H1 (cell line): Measurements from ENCODE around the gene BRD1.

Experiments
- CBX5 ChIP-seq: fragments of 300-800, 300-1000 bp; sonication (generic); IDR thresholded peaks from 2 replicates; pipeline ENCODE4 v1.7.1; 2016; ENCODE audit warnings: antibody characterized with exemption, low read length, low read depth
- CBX8 ChIP-seq: fragments of 300-800, 300-1000 bp; sonication (generic); IDR thresholded peaks from 2 replicates; pipeline ENCODE4 v1.7.1; 2016; ENCODE audit warnings: low read depth, low read length, borderline replicate concordance
- CEBPB ChIP-seq: IDR thresholded peaks from 2 replicates; pipeline ENCODE4 v1.6.1; 2012; ENCODE audit warnings: low read depth, low read length
- FOSL1 ChIP-seq: IDR thresholded peaks from 2 replicates; pipeline ENCODE4 v1.6.1; 2011; ENCODE audit warnings: mild to moderate bottlenecking, low read depth, low read length, moderate library complexity; ENCODE audit not compliant: insufficient read depth
- MAFK ChIP-seq: IDR thresholded peaks from 2 replicates; pipeline ENCODE4 v1.6.1; 2012; ENCODE audit warnings: low read depth, mild to moderate bottlenecking, improper control_type of control experiment, low read length
- PHF8 ChIP-seq: fragments of 200-600 bp; sonication (generic); conservative IDR thresholded peaks from 2 replicates; pipeline ENCODE4 v1.7.1; 2012; ENCODE audit warnings: low read depth, mild to moderate bottlenecking, inconsistent platforms, low read length, moderate library complexity
- RXRA ChIP-seq: IDR thresholded peaks from 2 replicates; pipeline ENCODE4 v1.6.1; 2011; ENCODE audit warnings: low read depth, mild to moderate bottlenecking, low read length, moderate library complexity; ENCODE audit not compliant: insufficient read depth
- TAF1 ChIP-seq: IDR thresholded peaks from 2 replicates; pipeline ENCODE4 v1.6.1; 2011; ENCODE audit warnings: mild to moderate bottlenecking, low read depth, low read length
- TCF12 ChIP-seq: IDR thresholded peaks from 2 replicates; pipeline ENCODE4 v1.6.1; 2011; ENCODE audit warnings: low read depth, mild to moderate bottlenecking, low read length
- TF ChIP-seq, protein P1 (sequence below), 3 experiments: IDR thresholded peaks; 1 replicate in 2 of 3; 2 replicates in 1 of 3; pipeline versions ENCODE4 v1.5.1 to v1.6.1; 2011; ENCODE audit warnings: low read length in 3 of 3, mild to moderate bottlenecking in 3 of 3, inconsistent platforms in 2 of 3, low read depth in 1 of 3, moderate library complexity in 1 of 3; ENCODE audit not compliant: insufficient read depth in 1 of 3; ENCODE audit errors: control extremely low read depth in 1 of 3
- TF ChIP-seq, protein P2 (sequence below): IDR thresholded peaks from 2 replicates; pipeline ENCODE4 v1.6.1; 2012; ENCODE audit warnings: inconsistent platforms
- TF ChIP-seq, protein P3 (sequence below): IDR thresholded peaks from 2 replicates; pipeline ENCODE4 v1.6.1; 2011; ENCODE audit warnings: low read length, improper control_type of control experiment

DNA sequence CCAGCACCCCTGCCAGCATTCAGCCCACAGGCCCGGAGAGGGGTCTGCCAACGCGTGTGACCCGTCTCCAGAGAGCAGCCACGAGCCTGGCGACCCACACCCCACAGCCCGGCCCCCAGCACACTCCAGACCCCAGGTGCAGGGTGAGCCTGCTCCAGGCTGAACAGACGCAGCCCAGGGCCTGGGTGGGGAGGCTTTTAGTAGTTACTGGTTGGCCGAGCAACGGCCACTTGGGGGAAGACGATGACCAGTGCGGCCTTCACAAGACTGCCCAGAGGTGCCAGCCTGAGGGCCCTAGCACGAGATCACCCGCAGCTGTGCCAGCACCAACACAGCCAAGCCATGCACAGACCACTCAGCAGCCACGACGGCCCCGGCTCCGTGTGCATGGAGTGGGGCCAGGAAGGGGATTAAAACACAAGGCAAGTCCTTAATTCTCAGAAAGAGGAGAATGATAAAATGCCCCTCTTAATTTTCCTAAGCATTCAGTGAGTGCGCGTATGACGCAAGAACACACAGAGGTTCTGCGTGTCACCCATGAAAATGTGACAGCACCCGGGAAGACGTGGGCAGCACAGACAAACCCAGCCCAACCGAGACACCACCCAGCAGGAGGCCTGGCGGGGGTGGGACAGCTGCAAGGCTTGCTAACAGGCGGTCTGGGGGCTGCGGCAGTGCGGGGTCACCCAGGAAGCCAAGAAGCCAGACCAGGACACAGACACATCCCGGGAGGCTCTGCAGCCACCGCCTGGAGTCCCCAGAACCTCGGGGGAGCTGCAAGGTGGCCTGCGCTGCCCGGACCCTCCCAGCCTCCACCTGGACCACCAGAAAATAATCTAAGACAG, 47.6 kb downstream of the BRD1 start:
- TF ChIP-seq CBX8 (no peak), CEBPB (no peak), RXRA (no peak), TCF12 (no peak), PHF8 (no peak), MAFK (no peak), TAF1 (no peak), CBX5 (no peak), FOSL1 (no peak)
- TF ChIP-seq, protein P1, sequence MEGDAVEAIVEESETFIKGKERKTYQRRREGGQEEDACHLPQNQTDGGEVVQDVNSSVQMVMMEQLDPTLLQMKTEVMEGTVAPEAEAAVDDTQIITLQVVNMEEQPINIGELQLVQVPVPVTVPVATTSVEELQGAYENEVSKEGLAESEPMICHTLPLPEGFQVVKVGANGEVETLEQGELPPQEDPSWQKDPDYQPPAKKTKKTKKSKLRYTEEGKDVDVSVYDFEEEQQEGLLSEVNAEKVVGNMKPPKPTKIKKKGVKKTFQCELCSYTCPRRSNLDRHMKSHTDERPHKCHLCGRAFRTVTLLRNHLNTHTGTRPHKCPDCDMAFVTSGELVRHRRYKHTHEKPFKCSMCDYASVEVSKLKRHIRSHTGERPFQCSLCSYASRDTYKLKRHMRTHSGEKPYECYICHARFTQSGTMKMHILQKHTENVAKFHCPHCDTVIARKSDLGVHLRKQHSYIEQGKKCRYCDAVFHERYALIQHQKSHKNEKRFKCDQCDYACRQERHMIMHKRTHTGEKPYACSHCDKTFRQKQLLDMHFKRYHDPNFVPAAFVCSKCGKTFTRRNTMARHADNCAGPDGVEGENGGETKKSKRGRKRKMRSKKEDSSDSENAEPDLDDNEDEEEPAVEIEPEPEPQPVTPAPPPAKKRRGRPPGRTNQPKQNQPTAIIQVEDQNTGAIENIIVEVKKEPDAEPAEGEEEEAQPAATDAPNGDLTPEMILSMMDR (IDR thresholded peaks at IDR 0.05; ENCODE audit: control extremely low read depth in 1 of 3, insufficient read depth in 1 of 3, low read depth in 1 of 3, low read length in 3 of 3) = no peak
- TF ChIP-seq, protein P2, sequence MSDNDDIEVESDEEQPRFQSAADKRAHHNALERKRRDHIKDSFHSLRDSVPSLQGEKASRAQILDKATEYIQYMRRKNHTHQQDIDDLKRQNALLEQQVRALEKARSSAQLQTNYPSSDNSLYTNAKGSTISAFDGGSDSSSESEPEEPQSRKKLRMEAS = no peak
- TF ChIP-seq, protein P3, sequence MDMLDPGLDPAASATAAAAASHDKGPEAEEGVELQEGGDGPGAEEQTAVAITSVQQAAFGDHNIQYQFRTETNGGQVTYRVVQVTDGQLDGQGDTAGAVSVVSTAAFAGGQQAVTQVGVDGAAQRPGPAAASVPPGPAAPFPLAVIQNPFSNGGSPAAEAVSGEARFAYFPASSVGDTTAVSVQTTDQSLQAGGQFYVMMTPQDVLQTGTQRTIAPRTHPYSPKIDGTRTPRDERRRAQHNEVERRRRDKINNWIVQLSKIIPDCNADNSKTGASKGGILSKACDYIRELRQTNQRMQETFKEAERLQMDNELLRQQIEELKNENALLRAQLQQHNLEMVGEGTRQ = no peak
